ENCODE measurements around the gene LSAMP.

- TF ChIP-seq, protein P1, sequence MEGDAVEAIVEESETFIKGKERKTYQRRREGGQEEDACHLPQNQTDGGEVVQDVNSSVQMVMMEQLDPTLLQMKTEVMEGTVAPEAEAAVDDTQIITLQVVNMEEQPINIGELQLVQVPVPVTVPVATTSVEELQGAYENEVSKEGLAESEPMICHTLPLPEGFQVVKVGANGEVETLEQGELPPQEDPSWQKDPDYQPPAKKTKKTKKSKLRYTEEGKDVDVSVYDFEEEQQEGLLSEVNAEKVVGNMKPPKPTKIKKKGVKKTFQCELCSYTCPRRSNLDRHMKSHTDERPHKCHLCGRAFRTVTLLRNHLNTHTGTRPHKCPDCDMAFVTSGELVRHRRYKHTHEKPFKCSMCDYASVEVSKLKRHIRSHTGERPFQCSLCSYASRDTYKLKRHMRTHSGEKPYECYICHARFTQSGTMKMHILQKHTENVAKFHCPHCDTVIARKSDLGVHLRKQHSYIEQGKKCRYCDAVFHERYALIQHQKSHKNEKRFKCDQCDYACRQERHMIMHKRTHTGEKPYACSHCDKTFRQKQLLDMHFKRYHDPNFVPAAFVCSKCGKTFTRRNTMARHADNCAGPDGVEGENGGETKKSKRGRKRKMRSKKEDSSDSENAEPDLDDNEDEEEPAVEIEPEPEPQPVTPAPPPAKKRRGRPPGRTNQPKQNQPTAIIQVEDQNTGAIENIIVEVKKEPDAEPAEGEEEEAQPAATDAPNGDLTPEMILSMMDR (conservative IDR thresholded peaks at IDR 0.05; ENCODE audit: low read depth, low read length) = no peak
- TF ChIP-seq, protein P2, sequence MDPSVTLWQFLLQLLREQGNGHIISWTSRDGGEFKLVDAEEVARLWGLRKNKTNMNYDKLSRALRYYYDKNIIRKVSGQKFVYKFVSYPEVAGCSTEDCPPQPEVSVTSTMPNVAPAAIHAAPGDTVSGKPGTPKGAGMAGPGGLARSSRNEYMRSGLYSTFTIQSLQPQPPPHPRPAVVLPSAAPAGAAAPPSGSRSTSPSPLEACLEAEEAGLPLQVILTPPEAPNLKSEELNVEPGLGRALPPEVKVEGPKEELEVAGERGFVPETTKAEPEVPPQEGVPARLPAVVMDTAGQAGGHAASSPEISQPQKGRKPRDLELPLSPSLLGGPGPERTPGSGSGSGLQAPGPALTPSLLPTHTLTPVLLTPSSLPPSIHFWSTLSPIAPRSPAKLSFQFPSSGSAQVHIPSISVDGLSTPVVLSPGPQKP (IDR thresholded peaks at IDR 0.05; ENCODE audit: borderline replicate concordance, low read depth, low read length) = no peak
- TF ChIP-seq NFE2L2 (IDR thresholded peaks at IDR 0.05; ENCODE audit: low read depth, low read length) = no peak
- TF ChIP-seq POLR2A (IDR thresholded peaks at IDR 0.05; ENCODE audit: low read depth, low read length) = no peak
- TF ChIP-seq MXI1 (IDR thresholded peaks at IDR 0.05; ENCODE audit: borderline replicate concordance, low read depth, low read length) = no peak
- no peak for TF ChIP-seq SMC3 (IDR thresholded peaks at IDR 0.05; ENCODE audit: low read depth, low read length)
Measured at GRCh38 chr3:116444819-116445310, 422 bp downstream of the LSAMP start.
